ENCODE results near the gene PLSCR3.

DNA sequence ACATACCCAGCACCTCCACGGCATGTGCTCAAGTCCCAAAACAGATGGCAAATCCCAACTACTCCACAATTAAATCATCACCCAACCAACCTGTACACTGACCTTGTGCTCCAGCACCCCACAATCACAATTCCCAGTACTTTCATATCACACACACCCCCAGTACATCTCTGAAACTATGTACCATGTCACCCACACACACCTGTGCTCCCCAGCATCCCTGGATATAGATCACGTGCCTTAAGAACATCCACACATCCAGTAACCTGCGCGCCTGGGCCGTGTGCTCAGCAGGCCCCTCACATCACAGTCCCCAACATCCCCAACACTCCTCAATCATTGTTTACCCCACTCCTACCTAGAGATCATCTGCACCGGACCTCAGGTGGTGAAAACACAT, 15.4 kb upstream of the PLSCR3 start:
- TF ChIP-seq CTCF (conservative IDR thresholded peaks at IDR 0.05) (no peak), ZFX (IDR thresholded peaks at IDR 0.05) (no peak)
